HL-60/S4 treated with phorbol 12-myristate 13-acetate at 8.2 ng/mL for 4 days and 3 days (cell line): ENCODE results near the gene TGFBR2.
"Not testable (repeated sequence)": the region's sequence is repeated elsewhere in the genome, so short reads cannot be mapped to it uniquely, and the experiment has no call there.

Source experiments
- in situ Hi-C: fragments of 300-500 bp; cut with MboI; formaldehyde crosslinking; loops from 2 replicates; pipeline ENCODE4 v1.15.0; 2022; ENCODE audit warnings: low sequenced_read_pairs

TGFBR2 gene

GRCh38 chr3:30617653-30618052 lies 11.3 kb downstream of the TGFBR2 start:
- in situ Hi-C loops: no loop called here

GRCh38 chr3:30618526-30618925 lies 12.1 kb downstream of the TGFBR2 start:
- in situ Hi-C loops: no loop called here

GRCh38 chr3:30619318-30619717 lies 12.9 kb downstream of the TGFBR2 start:
- in situ Hi-C loops: no loop called here

- in situ Hi-C loops: no loop called here
Observed at GRCh38 chr3:30620402-30621360, 14.3 kb downstream of the TGFBR2 start.

- in situ Hi-C loops: no loop called here
Observed at GRCh38 chr3:30621576-30621975, 15.2 kb downstream of the TGFBR2 start.

GRCh38 chr3:30622047-30622545 lies 15.7 kb downstream of the TGFBR2 start:
- in situ Hi-C loops: no loop called here

GRCh38 chr3:30622790-30623189 lies 16.4 kb downstream of the TGFBR2 start:
- in situ Hi-C loops: no loop called here

GRCh38 chr3:30623351-30623750 lies 16.9 kb downstream of the TGFBR2 start:
- in situ Hi-C loops: no loop called here

GRCh38 chr3:30624480-30624879 lies 18.1 kb downstream of the TGFBR2 start:
- in situ Hi-C loops: not testable (repeated sequence)

GRCh38 chr3:30625541-30626438 lies 19.4 kb downstream of the TGFBR2 start:
- in situ Hi-C loops: no loop called here

GRCh38 chr3:30626443-30627180 lies 20.2 kb downstream of the TGFBR2 start:
- in situ Hi-C loops: no loop called here

- in situ Hi-C loops: no loop called here
Observed at GRCh38 chr3:30628205-30628900, 22.0 kb downstream of the TGFBR2 start.

GRCh38 chr3:30628901-30629590 lies 22.6 kb downstream of the TGFBR2 start:
- in situ Hi-C loops: no loop called here

GRCh38 chr3:30629746-30630145 lies 23.3 kb downstream of the TGFBR2 start:
- in situ Hi-C loops: no loop called here

- in situ Hi-C loops: no loop called here
Observed at GRCh38 chr3:30630238-30631030, 24.0 kb downstream of the TGFBR2 start.

- in situ Hi-C loops: no loop called here
Observed at GRCh38 chr3:30631243-30631904, 25.0 kb downstream of the TGFBR2 start.

- in situ Hi-C loops: no loop called here
Observed at GRCh38 chr3:30632065-30632464, 25.7 kb downstream of the TGFBR2 start.

- in situ Hi-C loops: no loop called here
Observed at GRCh38 chr3:30632521-30632920, 26.1 kb downstream of the TGFBR2 start.
